ENCODE results near the gene KLHL8. TPM values are rescaled to one million over a fixed set of nuclear protein-coding genes. Genes with fewer than 3 reads are reported as not detected.

KLHL8 gene
- total RNA-seq, 1 experiment from 2014 or later, result 24.2 TPM

DNA sequence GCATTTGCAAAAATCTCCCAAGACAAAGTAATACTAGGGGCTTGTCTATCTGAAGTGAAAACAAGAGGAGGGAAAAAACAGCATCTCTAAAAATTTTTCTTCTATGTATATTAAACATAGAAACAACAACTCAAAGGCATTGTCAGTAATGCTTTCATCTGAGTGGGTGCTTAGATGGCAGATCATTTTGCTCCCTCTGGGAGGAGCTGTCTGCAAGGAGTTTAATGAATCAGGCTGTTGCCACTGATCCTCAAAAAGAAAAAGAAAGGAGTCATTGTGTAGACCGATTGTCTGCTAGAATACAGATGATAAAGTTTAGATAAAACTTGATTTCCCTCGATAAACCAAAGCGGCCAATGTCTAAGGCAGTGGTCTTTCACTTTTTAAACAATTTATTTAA lies 49.7 kb upstream of the KLHL8 start:
- Histone ChIP-seq H4K20me1 (ENCODE audit: insufficient read depth) (no peaks in the 10 kb centered on the region), H3K4me3 (replicated peaks in 1 of 2; ENCODE audit: low read depth in 1 of 2, low read length in 2 of 2) (no peak overlapping the region), H3K4me2 (ENCODE audit: low read length) (no peak overlapping the region), H3K9ac (ENCODE audit: low read length) (no peak overlapping the region), H3K27me3 (ENCODE audit: insufficient read depth, low read length) (no peaks in the 10 kb centered on the region), H3K36me3 (ENCODE audit: control insufficient read depth in 1 of 2, insufficient read depth in 2 of 2, low read length in 2 of 2) (no peaks in the 10 kb centered on the region), H3K4me1 (ENCODE audit: control insufficient read depth in 1 of 2, insufficient read depth in 2 of 2, low read length in 2 of 2) (no peaks in the 10 kb centered on the region), H3K79me2 (ENCODE audit: insufficient read depth, low read length) (no peaks in the 10 kb centered on the region), H3K27ac (ENCODE audit: low read depth, low read length) (no peak overlapping the region), H3K9me2 (ENCODE audit: insufficient read depth) (no peaks in the 10 kb centered on the region), H2AFZ (ENCODE audit: low read depth, low read length, poor library complexity, severe bottlenecking) (no peak overlapping the region), H3K9me3 (ENCODE audit: control insufficient read depth in 1 of 2, insufficient read depth in 1 of 2, low read depth in 1 of 2, low read length in 2 of 2) (no peaks in the 10 kb centered on the region)
- ChIA-PET RAD21 (ENCODE audit: low non-redundant PET in 1 of 2, low total read pairs in 2 of 2, uncharacterized antibody in 2 of 2, unreplicated experiment in 2 of 2) (no interaction called here), POLR2A (no interaction called here), CTCF (interaction anchor here (0.9 to 1.0 kb wide), 2 partner anchors 197 to 430 kb away, joined by 3 to 5 read pairs; no protein-coding TSS in a partner anchor)
- ATAC-seq, result peak; percentile 88
- intact Hi-C loops (cut with micrococcal nuclease), result loop anchor here (1.0 to 5.0 kb wide), 2 partner anchors 196 to 567 kb away; no protein-coding TSS in a partner anchor
- peak; percentile 39 for DNase-seq (ENCODE audit: low read depth, low spot score)
- peak; percentile 76 for TF ChIP-seq RAD21 (IDR thresholded peaks at IDR 0.05; ENCODE audit: low read depth)
- TF ChIP-seq, protein P1, sequence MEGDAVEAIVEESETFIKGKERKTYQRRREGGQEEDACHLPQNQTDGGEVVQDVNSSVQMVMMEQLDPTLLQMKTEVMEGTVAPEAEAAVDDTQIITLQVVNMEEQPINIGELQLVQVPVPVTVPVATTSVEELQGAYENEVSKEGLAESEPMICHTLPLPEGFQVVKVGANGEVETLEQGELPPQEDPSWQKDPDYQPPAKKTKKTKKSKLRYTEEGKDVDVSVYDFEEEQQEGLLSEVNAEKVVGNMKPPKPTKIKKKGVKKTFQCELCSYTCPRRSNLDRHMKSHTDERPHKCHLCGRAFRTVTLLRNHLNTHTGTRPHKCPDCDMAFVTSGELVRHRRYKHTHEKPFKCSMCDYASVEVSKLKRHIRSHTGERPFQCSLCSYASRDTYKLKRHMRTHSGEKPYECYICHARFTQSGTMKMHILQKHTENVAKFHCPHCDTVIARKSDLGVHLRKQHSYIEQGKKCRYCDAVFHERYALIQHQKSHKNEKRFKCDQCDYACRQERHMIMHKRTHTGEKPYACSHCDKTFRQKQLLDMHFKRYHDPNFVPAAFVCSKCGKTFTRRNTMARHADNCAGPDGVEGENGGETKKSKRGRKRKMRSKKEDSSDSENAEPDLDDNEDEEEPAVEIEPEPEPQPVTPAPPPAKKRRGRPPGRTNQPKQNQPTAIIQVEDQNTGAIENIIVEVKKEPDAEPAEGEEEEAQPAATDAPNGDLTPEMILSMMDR (IDR thresholded peaks at IDR 0.05 in 2 of 3, conservative IDR thresholded peaks at IDR 0.05 in 1 of 3; ENCODE audit: borderline replicate concordance in 1 of 3, insufficient read depth in 1 of 3, low read depth in 2 of 3, low read length in 2 of 3), result peak; percentile 63 to 65 (median 64); a peak in 5 of 6 replicates
- TF ChIP-seq, protein P2, sequence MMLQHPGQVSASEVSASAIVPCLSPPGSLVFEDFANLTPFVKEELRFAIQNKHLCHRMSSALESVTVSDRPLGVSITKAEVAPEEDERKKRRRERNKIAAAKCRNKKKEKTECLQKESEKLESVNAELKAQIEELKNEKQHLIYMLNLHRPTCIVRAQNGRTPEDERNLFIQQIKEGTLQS (IDR thresholded peaks at IDR 0.05), result no peak
- no TSS peak for BruUV-seq (replicated peaks)

DNA sequence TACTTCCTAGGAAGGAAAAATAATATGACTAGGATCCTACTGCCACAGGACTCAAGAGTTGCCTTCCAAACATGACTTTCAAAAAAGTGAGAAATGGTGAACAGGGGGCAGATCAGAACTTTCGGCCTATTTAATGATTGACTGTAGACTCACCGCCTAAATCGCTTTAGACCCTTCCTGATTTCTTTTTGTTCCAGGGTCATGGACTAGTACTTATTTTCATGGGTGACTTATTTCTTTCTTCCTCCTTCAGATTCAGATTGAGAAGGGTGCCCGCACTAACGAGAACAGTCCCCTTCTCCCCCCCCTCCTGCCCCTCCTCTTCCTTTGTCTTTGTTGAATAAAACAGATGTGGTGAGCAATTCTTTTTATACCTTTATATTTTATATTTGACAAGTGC lies 48.0 kb upstream of the KLHL8 start:
- RAD21 ChIA-PET (ENCODE audit: low non-redundant PET in 1 of 2, low total read pairs in 2 of 2, uncharacterized antibody in 2 of 2, unreplicated experiment in 2 of 2), result no interaction called here
- DNase-seq (ENCODE audit: low read depth, low spot score) (no peak), ATAC-seq (no peak)
- CTCF ChIA-PET, result interaction anchor here (1.1 kb wide), 1 partner anchor 197 kb away, joined by 3 read pairs; no protein-coding TSS in a partner anchor
- Histone ChIP-seq H3K4me3 (replicated peaks in 1 of 2; ENCODE audit: low read depth in 1 of 2, low read length in 2 of 2) (no peak overlapping the region), H3K79me2 (ENCODE audit: insufficient read depth, low read length) (no peaks in the 10 kb centered on the region), H3K27ac (ENCODE audit: low read depth, low read length) (no peak overlapping the region), H3K4me2 (ENCODE audit: low read length) (no peak overlapping the region), H3K27me3 (ENCODE audit: insufficient read depth, low read length) (no peaks in the 10 kb centered on the region), H3K9me3 (ENCODE audit: control insufficient read depth in 1 of 2, insufficient read depth in 1 of 2, low read depth in 1 of 2, low read length in 2 of 2) (no peaks in the 10 kb centered on the region), H3K36me3 (ENCODE audit: control insufficient read depth in 1 of 2, insufficient read depth in 2 of 2, low read length in 2 of 2) (no peaks in the 10 kb centered on the region), H3K9me2 (ENCODE audit: insufficient read depth) (no peaks in the 10 kb centered on the region), H2AFZ (ENCODE audit: low read depth, low read length, poor library complexity, severe bottlenecking) (no peak overlapping the region), H3K4me1 (ENCODE audit: control insufficient read depth in 1 of 2, insufficient read depth in 2 of 2, low read length in 2 of 2) (no peaks in the 10 kb centered on the region), H3K9ac (ENCODE audit: low read length) (no peak overlapping the region), H4K20me1 (ENCODE audit: insufficient read depth) (no peaks in the 10 kb centered on the region)
- intact Hi-C loops (cut with micrococcal nuclease), result no loop called here
- no peak for TF ChIP-seq ELF1 (IDR thresholded peaks at IDR 0.05; ENCODE audit: borderline replicate concordance, low read depth)
- no peak for TF ChIP-seq EZH2phosphoT487 (IDR thresholded peaks at IDR 0.05; ENCODE audit: borderline replicate concordance)
- TF ChIP-seq ZFX (IDR thresholded peaks at IDR 0.05), result no peak
- TF ChIP-seq, protein P3, sequence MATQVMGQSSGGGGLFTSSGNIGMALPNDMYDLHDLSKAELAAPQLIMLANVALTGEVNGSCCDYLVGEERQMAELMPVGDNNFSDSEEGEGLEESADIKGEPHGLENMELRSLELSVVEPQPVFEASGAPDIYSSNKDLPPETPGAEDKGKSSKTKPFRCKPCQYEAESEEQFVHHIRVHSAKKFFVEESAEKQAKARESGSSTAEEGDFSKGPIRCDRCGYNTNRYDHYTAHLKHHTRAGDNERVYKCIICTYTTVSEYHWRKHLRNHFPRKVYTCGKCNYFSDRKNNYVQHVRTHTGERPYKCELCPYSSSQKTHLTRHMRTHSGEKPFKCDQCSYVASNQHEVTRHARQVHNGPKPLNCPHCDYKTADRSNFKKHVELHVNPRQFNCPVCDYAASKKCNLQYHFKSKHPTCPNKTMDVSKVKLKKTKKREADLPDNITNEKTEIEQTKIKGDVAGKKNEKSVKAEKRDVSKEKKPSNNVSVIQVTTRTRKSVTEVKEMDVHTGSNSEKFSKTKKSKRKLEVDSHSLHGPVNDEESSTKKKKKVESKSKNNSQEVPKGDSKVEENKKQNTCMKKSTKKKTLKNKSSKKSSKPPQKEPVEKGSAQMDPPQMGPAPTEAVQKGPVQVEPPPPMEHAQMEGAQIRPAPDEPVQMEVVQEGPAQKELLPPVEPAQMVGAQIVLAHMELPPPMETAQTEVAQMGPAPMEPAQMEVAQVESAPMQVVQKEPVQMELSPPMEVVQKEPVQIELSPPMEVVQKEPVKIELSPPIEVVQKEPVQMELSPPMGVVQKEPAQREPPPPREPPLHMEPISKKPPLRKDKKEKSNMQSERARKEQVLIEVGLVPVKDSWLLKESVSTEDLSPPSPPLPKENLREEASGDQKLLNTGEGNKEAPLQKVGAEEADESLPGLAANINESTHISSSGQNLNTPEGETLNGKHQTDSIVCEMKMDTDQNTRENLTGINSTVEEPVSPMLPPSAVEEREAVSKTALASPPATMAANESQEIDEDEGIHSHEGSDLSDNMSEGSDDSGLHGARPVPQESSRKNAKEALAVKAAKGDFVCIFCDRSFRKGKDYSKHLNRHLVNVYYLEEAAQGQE (IDR thresholded peaks at IDR 0.05; ENCODE audit: low read depth), result no peak
- no peak for TF ChIP-seq ZNF274 (IDR thresholded peaks at IDR 0.05; ENCODE audit: low read depth, low read length)
- no peak for TF ChIP-seq EGR1 (IDR thresholded peaks at IDR 0.05; ENCODE audit: low read depth)
- no peak for TF ChIP-seq SP1 (IDR thresholded peaks at IDR 0.05; ENCODE audit: low read depth)
- TF ChIP-seq CEBPB (IDR thresholded peaks at IDR 0.05; ENCODE audit: low read depth), result no peak
- TF ChIP-seq, protein P4, sequence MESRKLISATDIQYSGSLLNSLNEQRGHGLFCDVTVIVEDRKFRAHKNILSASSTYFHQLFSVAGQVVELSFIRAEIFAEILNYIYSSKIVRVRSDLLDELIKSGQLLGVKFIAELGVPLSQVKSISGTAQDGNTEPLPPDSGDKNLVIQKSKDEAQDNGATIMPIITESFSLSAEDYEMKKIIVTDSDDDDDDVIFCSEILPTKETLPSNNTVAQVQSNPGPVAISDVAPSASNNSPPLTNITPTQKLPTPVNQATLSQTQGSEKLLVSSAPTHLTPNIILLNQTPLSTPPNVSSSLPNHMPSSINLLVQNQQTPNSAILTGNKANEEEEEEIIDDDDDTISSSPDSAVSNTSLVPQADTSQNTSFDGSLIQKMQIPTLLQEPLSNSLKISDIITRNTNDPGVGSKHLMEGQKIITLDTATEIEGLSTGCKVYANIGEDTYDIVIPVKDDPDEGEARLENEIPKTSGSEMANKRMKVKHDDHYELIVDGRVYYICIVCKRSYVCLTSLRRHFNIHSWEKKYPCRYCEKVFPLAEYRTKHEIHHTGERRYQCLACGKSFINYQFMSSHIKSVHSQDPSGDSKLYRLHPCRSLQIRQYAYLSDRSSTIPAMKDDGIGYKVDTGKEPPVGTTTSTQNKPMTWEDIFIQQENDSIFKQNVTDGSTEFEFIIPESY (IDR thresholded peaks at IDR 0.05; ENCODE audit: extremely low read depth, insufficient replicate concordance, low read length), result no peak
- TF ChIP-seq CBX3 (IDR thresholded peaks at IDR 0.05; ENCODE audit: low read depth), result no peak
- POLR2A ChIA-PET, result no interaction called here
- no TSS peak for BruUV-seq (replicated peaks)

Data from HCT116 (cell line).